Measurements from ENCODE around the gene NOB1. TPM values are rescaled to one million over a fixed set of nuclear protein-coding genes. Genes with fewer than 3 reads are reported as not detected.

The NOB1 gene
- total RNA-seq, 1 donor from 2014 or later, result 60.3 TPM

- no peak for TF ChIP-seq CTCF (conservative IDR thresholded peaks at IDR 0.05)
- Mint-ChIP-seq H3K27me3 (no peaks in the 10 kb centered on the region), H3K4me1 (ENCODE audit: unreplicated experiment) (peaks cover 4% of the 10 kb centered on the region), H3K4me3 (no peak overlapping the region), H3K36me3 (peaks cover 21% of the 10 kb centered on the region), H3K27ac (no peak overlapping the region), H3K9me3 (no peaks in the 10 kb centered on the region)
- DNase-seq (ENCODE audit: extremely low spot score, unreplicated experiment), result no peak
Observed at GRCh38 chr16:69698404-69698803, 56.3 kb downstream of the NOB1 start.

- no peak overlapping the region for H3K27ac Mint-ChIP-seq
- no peaks in the 10 kb centered on the region for H3K27me3 Mint-ChIP-seq
- DNase-seq (ENCODE audit: extremely low spot score, unreplicated experiment), result no peak
- H3K9me3 Mint-ChIP-seq, result no peaks in the 10 kb centered on the region
- peaks cover 28% of the 10 kb centered on the region for H3K36me3 Mint-ChIP-seq
- no peak overlapping the region for H3K4me3 Mint-ChIP-seq
- TF ChIP-seq CTCF (conservative IDR thresholded peaks at IDR 0.05), result no peak
- no peaks in the 10 kb centered on the region for H3K4me1 Mint-ChIP-seq (ENCODE audit: unreplicated experiment)
Observed at GRCh38 chr16:69693916-69694315, 60.8 kb downstream of the NOB1 start.

- H3K36me3 Mint-ChIP-seq, result peaks cover 28% of the 10 kb centered on the region
- TF ChIP-seq CTCF (conservative IDR thresholded peaks at IDR 0.05), result no peak
- H3K9me3 Mint-ChIP-seq, result no peaks in the 10 kb centered on the region
- H3K4me1 Mint-ChIP-seq (ENCODE audit: unreplicated experiment), result no peaks in the 10 kb centered on the region
- H3K27me3 Mint-ChIP-seq, result no peaks in the 10 kb centered on the region
- H3K4me3 Mint-ChIP-seq, result no peak overlapping the region
- H3K27ac Mint-ChIP-seq, result no peak overlapping the region
- no peak for DNase-seq (ENCODE audit: extremely low spot score, unreplicated experiment)
Observed at GRCh38 chr16:69691980-69692911, 62.5 kb downstream of the NOB1 start.

Other genes starting within 250 kb of the NOB1 start
- 25.0 and 30.1 TPM in 2 replicates for gene NFAT5, start 189.0 kb downstream of the NOB1 start, total RNA-seq (ENCODE audit: low replicate concordance)
- gene NQO1, start 28.4 kb downstream of the NOB1 start, total RNA-seq (ENCODE audit: low replicate concordance), result 112 and 159 TPM in 2 replicates
- gene WWP2, start 7.4 kb upstream of the NOB1 start, total RNA-seq (ENCODE audit: low replicate concordance), result 37.2 and 38.8 TPM in 2 replicates
- 2.6 and 5.4 TPM in 2 replicates for gene CLEC18A, start 196.4 kb upstream of the NOB1 start, total RNA-seq (ENCODE audit: low replicate concordance)

Data from type B pancreatic cell (in vitro differentiated cells).